PC-3 (cell line): ENCODE data around the gene ARHGAP28.

Experiments used
- EZH2 ChIP-seq: fragments of 300-600 bp; sonication (generic); IDR thresholded peaks from one replicate; pipeline ENCODE4 v1.6.1; 2017; ENCODE audit warnings: antibody characterized with exemption, mild to moderate bottlenecking, low read length; ENCODE audit not compliant: unreplicated experiment
- TF ChIP-seq, protein P1 (sequence below): fragments of 300-600 bp; sonication (generic); conservative IDR thresholded peaks from 2 replicates; pipeline ENCODE4 v1.5.1; 2017; ENCODE audit warnings: antibody characterized with exemption, low read depth, mild to moderate bottlenecking, low read length

DNA sequence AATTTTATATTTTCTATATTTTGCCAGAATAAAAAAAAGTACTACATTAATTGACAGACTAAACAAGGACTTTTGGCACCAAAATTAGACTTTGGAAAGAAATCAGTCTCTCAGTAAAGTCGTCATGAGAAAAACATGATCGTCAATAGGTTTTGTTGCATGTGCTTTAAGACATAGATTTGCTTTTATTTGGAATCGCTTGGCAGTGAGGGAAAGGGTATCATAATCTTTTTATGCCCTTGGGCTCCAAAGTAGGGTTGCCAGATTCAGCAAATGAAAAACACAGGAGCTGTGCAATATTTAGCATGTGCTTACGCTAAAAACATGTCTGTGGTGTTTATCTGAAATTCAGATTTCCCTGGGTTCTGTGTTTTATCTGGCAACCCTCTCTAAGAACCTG, 210.5 kb downstream of the ARHGAP28 start:
- TF ChIP-seq, protein P1, sequence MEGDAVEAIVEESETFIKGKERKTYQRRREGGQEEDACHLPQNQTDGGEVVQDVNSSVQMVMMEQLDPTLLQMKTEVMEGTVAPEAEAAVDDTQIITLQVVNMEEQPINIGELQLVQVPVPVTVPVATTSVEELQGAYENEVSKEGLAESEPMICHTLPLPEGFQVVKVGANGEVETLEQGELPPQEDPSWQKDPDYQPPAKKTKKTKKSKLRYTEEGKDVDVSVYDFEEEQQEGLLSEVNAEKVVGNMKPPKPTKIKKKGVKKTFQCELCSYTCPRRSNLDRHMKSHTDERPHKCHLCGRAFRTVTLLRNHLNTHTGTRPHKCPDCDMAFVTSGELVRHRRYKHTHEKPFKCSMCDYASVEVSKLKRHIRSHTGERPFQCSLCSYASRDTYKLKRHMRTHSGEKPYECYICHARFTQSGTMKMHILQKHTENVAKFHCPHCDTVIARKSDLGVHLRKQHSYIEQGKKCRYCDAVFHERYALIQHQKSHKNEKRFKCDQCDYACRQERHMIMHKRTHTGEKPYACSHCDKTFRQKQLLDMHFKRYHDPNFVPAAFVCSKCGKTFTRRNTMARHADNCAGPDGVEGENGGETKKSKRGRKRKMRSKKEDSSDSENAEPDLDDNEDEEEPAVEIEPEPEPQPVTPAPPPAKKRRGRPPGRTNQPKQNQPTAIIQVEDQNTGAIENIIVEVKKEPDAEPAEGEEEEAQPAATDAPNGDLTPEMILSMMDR = no peak
- no peak for TF ChIP-seq EZH2
